SW 1271 (cell line): Measurements from ENCODE around the gene TBC1D1.
"Not testable (repeated sequence)": the region's sequence is repeated elsewhere in the genome, so short reads cannot be mapped to it uniquely, and the experiment has no call there.

Source experiments
- DNase-seq, 2 experiments: peaks; one replicate each; lab custom pipeline; 2025; lab: John Stamatoyannopoulos, UW

TBC1D1 gene

GRCh38 chr4:38016698-38017097, 125.8 kb downstream of the TBC1D1 start:
- no peak for DNase-seq

GRCh38 chr4:38017609-38018008, 126.7 kb downstream of the TBC1D1 start:
- no peak for DNase-seq

DNA sequence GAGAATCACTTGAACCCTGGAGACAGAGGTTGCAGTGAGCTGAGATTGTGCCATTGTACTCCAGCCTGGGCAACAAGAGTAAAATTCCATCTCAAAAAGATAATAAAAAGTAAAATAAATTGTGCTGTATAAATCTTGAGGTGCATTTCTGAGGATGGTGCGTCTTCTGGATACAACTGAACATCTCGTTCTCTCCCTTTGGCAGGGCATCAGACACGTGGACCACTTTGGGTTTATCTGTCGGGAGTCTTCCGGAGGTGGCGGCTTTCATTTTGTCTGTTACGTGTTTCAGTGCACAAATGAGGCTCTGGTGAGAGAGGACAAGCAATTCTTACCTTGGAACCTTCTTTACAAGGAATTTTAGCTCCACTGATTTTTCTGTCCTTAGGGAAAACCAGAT, 129.5 kb downstream of the TBC1D1 start:
- no peak for DNase-seq

GRCh38 chr4:38020961-38021360, 130.1 kb downstream of the TBC1D1 start:
- DNase-seq: not testable (repeated sequence)

DNA sequence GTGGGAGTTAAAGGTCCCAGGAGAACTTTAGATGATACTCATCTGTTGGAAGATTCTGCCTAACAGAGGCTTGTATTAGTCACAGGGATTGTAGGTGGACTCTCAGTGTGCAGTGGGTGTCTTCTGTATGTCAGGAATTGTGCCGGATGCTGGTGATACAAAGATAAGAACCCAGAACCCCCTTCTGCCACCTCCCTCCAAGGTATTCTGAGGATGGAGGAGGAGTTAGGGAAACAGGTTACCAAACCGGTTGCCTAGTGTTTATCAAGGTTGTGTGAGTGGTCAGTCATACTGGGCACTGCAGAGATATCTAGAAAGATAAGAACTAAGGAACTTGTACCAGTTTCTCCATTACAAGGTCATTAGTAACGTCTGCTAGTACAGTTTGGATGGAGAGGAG, 130.9 kb downstream of the TBC1D1 start:
- DNase-seq: no peak

GRCh38 chr4:38023347-38024205, 132.7 kb downstream of the TBC1D1 start:
- no peak for DNase-seq

GRCh38 chr4:38024206-38024509, 133.3 kb downstream of the TBC1D1 start:
- no peak for DNase-seq

DNA sequence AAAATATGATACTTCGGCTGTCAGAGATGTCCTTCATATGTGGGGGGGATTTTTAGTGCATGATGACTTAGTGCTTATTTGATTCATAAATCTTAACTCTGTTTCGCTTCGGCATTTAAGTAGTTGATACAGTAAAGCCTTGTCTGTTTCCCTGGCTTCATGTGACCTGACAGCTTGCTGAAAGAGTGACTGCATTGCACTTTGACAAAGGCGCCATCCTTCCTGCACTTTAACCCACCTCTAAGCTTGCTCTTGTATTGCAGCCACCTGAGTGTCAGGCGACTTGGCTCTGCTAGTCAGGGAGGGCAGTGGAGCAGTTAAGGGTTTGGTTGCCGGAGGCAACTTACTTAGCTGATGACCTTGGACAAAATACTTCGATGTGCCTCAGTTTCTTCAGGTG, 134.8 kb downstream of the TBC1D1 start:
- DNase-seq: no peak

- DNase-seq: no peak
Observed at GRCh38 chr4:38026158-38026740, 135.4 kb downstream of the TBC1D1 start.

DNA sequence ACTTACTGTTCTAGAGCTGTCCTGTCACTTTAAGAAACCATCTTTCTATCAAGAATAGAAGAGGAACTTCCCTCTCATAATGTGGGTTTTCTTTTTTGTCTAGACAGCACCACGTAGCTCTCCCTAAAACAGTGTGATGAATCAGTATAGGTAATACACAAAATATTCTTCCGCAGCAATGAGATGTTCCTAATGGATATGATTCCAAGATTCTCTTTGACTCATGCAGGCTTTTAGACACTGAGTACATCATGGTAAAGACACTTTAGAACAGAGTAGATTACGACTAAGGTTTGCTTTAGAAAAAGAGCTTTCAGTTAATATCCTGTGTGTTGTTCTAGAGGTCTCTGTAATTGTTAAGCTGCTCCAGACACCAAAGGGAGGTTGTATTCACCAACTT, 139.1 kb downstream of the TBC1D1 start:
- DNase-seq: no peak

- peak; percentile 14 to 30 for DNase-seq
Observed at GRCh38 chr4:38034986-38035882, 144.3 kb downstream of the TBC1D1 start.

DNA sequence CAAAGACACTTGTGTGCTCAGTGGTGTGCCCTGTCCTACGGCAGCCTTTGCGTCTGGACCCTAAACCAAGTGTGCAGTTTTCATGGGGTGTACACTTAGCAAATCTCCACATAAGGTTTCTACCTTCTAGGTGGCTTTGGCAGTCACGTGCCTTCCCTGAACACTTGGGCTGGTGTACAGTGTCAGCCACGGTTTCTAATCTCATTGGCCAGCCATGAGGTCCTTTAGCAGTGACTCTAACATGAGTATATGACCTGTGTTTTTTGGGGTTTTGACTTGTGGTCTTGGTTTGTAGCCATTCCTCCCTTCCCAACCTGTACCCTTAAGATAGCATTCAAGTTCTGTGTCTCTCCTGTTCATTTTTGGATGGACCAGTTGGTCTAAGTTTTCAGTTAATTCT, 145.7 kb downstream of the TBC1D1 start:
- no peak for DNase-seq

GRCh38 chr4:38037612-38038011, 146.7 kb downstream of the TBC1D1 start:
- DNase-seq: no peak

- no peak for DNase-seq
Observed at GRCh38 chr4:38040619-38041018, 149.7 kb downstream of the TBC1D1 start.

- DNase-seq: no peak
Observed at GRCh38 chr4:38044060-38044459, 153.2 kb downstream of the TBC1D1 start.

DNA sequence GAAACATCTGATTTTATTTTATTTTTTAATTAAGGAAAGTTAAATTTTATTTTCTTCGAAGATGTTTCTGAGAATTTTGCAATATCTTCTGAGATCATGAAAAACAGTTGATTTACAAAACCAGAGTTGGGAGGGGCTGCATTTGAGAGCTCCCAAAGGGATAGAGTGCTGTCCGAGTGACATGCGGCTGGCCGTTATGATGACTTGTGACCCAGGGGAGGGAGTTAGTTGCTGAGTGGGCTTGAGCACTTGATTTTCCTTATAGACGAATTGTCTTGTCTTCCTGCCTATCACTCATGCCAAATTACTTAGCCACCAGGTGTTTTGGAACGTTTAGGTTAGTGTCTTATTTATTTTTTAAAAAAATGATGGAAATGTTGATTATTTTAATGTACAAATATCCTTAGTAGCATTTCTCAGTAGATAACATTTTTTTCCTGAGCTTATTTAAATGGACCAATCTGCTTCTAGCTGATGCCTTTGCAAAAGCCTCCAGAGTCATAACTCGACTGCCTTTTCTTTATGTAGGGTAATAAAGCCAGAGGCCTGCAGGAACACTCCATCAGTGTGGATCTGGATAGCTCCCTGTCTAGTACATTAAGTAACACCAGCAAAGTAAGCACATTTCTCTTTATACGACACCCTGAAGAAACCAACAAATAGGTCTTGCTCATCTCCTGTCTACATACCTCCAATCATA, 154.6 kb downstream of the TBC1D1 start:
- DNase-seq: no peak

- DNase-seq: no peak
Observed at GRCh38 chr4:38046727-38047489, 156.0 kb downstream of the TBC1D1 start.

- no peak for DNase-seq
Observed at GRCh38 chr4:38049545-38050170, 158.8 kb downstream of the TBC1D1 start.

GRCh38 chr4:38050560-38051350, 159.9 kb downstream of the TBC1D1 start:
- DNase-seq: no peak

GRCh38 chr4:38055566-38055965, 164.7 kb downstream of the TBC1D1 start:
- DNase-seq: no peak
